Measurements from ENCODE around the gene TMEM106B. TPM values are rescaled to one million over a fixed set of nuclear protein-coding genes. Genes with fewer than 3 reads are reported as not detected.

Gene TMEM106B
- total and polyA plus RNA-seq, 2 of the 8 experiments (the other 6 are each of a cell fraction or from before 2014, with no cell fraction given), result 16.0 to 29.1 TPM

- Histone ChIP-seq H4K8ac (ENCODE audit: extremely low read depth, insufficient read depth, low read length) (no peak overlapping the region), H3K4me3 (ENCODE audit: extremely low read depth in 1 of 4, insufficient read depth in 2 of 4, low read depth in 3 of 4, low read length in 4 of 4) (no peak overlapping the region), H3K9ac (replicated peaks in 1 of 4; ENCODE audit: extremely low read depth in 1 of 4, low read depth in 3 of 4, low read length in 3 of 4) (no peak overlapping the region), H3K27me3 (replicated peaks in 1 of 4; ENCODE audit: control insufficient read depth in 3 of 4, extremely low read depth in 1 of 4, insufficient read depth in 3 of 4, low read length in 3 of 4) (no peaks in the 10 kb centered on the region), H3K79me1 (ENCODE audit: low read depth, low read length) (no peaks in the 10 kb centered on the region), H4K20me1 (replicated peaks in 1 of 2; ENCODE audit: control insufficient read depth in 1 of 2, insufficient read depth in 2 of 2, low read length in 2 of 2) (no peaks in the 10 kb centered on the region), H2BK5ac (ENCODE audit: low read depth, low read length) (no peak overlapping the region), H2BK120ac (replicated peaks; ENCODE audit: low read depth, low read length) (no peak overlapping the region), H2BK20ac (ENCODE audit: low read length) (no peak overlapping the region), H2AFZ (ENCODE audit: low read length) (no peak overlapping the region), H3K79me2 (ENCODE audit: control insufficient read depth in 1 of 2, insufficient read depth in 2 of 2, low read length in 2 of 2) (no peaks in the 10 kb centered on the region), H2BK15ac (ENCODE audit: low read length) (no peak overlapping the region), H3K14ac (ENCODE audit: insufficient read length) (no peak overlapping the region), H2BK12ac (ENCODE audit: low read depth, low read length) (no peak overlapping the region), H3K4me2 (ENCODE audit: insufficient read depth in 1 of 2, low read depth in 2 of 2, low read length in 2 of 2) (no peak overlapping the region), H2AK5ac (ENCODE audit: low read depth, low read length) (no peak overlapping the region), H3K27ac (ENCODE audit: low read depth, low read length) (no peak overlapping the region), H3K4ac (replicated peaks; ENCODE audit: insufficient read length, low read depth, low read length) (no peak overlapping the region), H4K91ac (replicated peaks; ENCODE audit: insufficient read length, low read length) (no peak overlapping the region), H3K36me3 (ENCODE audit: control insufficient read depth in 2 of 4, insufficient read depth in 4 of 4, low read length in 3 of 4) (peaks cover 0 to 16% (median 2%) of the 10 kb centered on the region in 4 experiments; a peak in 1 of 8 replicates), H3K23ac (ENCODE audit: insufficient read length) (no peak overlapping the region), H3K23me2 (ENCODE audit: low read depth, low read length) (no peaks in the 10 kb centered on the region), H3K9me3 (ENCODE audit: insufficient read depth in 2 of 2, low read depth in 1 of 2, low read length in 1 of 2) (no peaks in the 10 kb centered on the region), H3K56ac (replicated peaks; ENCODE audit: insufficient read length, low read depth, low read length) (no peak overlapping the region), H4K5ac (ENCODE audit: insufficient read length, low read depth, low read length) (no peak overlapping the region), H3K18ac (ENCODE audit: extremely low read depth, low read length) (no peak overlapping the region), H3K4me1 (replicated peaks in 1 of 4; ENCODE audit: control insufficient read depth in 3 of 4, insufficient read depth in 4 of 4, low read length in 3 of 4) (no peaks in the 10 kb centered on the region)
- FAIRE-seq (no peak), DNase-seq (ENCODE audit: low read depth in 1 of 2, low spot score in 2 of 2) (no peak)
- WGBS, 2 experiments (ENCODE audit: extremely low coverage in 1 of 2, insufficient coverage in 1 of 2, insufficient read length in 1 of 2, insufficient replicate concordance in 2 of 2, low coverage in 1 of 2, low lambda C conversion rate in 2 of 2, missing lambda C conversion rate in 1 of 2), result 91% methylated on average over 1 of the region's 1 CpG; no CpG with 5 or more reads in 1 of the 2 experiments
- ChIA-PET CTCF (ENCODE audit: partially characterized antibody) (no interaction called here), POLR2A (ENCODE audit: partially characterized antibody) (no interaction called here)
- no peak for TF ChIP-seq CTBP2 (IDR thresholded peaks at IDR 0.05; ENCODE audit: borderline replicate concordance, insufficient read depth, insufficient read length, low read length)
- TF ChIP-seq MAX (IDR thresholded peaks at IDR 0.05), result no peak
- TF ChIP-seq RFX5 (IDR thresholded peaks at IDR 0.05; ENCODE audit: borderline replicate concordance, low read depth, low read length), result no peak
- no peak for TF ChIP-seq SRF (IDR thresholded peaks at IDR 0.05; ENCODE audit: low read depth, low read length)
- TF ChIP-seq PHF8 (conservative IDR thresholded peaks at IDR 0.05; ENCODE audit: low read depth, low read length), result no peak
- no peak for TF ChIP-seq GABPA (IDR thresholded peaks at IDR 0.05; ENCODE audit: borderline replicate concordance, insufficient read depth, low read length)
- TF ChIP-seq YY1 (IDR thresholded peaks at IDR 0.05; ENCODE audit: low read depth, low read length), result no peak
- TF ChIP-seq E2F6 (IDR thresholded peaks at IDR 0.05), result no peak
- no peak for TF ChIP-seq ATF2 (IDR thresholded peaks at IDR 0.05; ENCODE audit: low read length)
Measured at GRCh38 chr7:12237007-12237406, 25.9 kb downstream of the TMEM106B start.

Data from H1 (cell line).